Measurements from ENCODE around the gene PCDH1.

PCDH1 gene

DNA sequence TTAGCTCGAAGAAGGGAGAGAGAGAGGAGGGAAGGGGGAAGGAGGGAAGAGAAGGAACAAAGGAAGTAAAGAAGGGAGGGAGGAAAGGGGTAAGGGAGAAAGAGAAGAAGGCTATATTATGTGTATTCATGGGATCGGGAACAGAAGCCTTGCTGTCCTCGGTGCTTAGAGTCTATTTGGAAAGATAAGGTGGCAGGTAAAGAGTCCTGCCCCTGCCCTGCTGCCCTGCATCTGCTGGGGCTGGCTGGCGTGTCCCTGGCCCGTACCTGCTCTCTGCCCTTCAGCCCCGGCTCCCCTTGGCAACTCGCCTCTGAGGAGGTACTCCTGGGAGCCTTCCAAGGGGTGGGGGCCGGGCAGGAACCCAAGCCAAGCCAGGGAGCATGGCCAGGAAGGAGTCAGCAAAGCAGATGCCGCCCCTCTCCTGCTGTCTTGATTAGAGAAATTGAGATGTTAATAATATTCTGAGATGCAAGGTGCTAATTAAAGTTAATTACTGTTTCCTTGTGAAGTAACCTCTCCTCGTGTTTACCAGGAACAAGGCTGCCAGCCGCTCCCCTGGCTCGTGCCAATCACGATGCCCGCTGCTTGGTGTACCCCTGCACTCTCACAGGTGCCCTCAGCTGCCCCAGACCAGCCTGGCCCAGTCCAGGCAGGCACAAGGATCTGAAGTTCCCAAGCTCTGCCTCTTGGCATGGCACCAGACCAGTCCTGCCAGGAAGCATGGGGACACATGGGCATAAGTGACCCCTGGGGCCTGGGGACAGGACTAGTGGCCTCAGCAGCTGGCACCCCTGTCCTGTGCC is 36.6 kb downstream of the PCDH1 start:
- H3K36me3 Mint-ChIP-seq (ENCODE audit: insufficient read depth): no peaks in the 10 kb centered on the region
- ATAC-seq (replicated peaks; ENCODE audit: extremely low read depth, poor library complexity, severe bottlenecking) (no peak), DNase-seq (ENCODE audit: low spot score in 2 of 2) (no peak)
- H3K4me1 Mint-ChIP-seq: no peaks in the 10 kb centered on the region
- H3K27me3 Mint-ChIP-seq: peaks cover 52% of the 10 kb centered on the region
- H3K4me3 Mint-ChIP-seq: no peak overlapping the region
- H3K9me3 Mint-ChIP-seq: no peaks in the 10 kb centered on the region
- H3K27ac Mint-ChIP-seq (ENCODE audit: low read depth): no peak overlapping the region

DNA sequence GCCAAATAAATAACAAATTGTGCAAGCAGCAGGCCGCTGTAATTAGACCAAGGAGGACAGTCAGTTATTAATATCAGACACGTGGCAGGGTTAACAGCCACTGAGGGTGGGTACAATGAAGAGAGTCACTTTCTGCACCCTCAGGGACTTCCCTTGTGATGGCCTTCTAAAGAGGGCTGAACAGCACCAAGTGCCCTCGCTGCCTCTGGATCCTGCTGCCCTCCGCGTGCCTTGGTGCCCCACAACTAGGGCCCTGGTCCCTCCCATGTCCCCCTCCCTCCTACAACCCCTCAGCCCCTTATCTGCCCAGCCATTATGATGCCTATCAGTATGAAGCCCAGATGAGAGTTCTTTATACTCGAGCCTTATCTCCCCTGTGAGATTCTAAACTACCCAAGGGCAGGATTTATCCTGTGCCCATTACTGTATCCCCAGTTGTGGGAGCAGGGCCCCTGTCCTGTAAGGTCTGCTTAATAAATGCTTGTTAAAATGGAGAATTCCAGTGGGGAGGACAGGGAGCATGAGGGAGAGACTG is 37.3 kb downstream of the PCDH1 start:
- Mint-ChIP-seq H3K27ac (ENCODE audit: low read depth) (no peak overlapping the region), H3K27me3 (peaks cover 59% of the 10 kb centered on the region), H3K4me1 (no peaks in the 10 kb centered on the region)

GRCh38 chr5:141840280-141840812 is 37.9 kb downstream of the PCDH1 start:
- no peaks in the 10 kb centered on the region for H3K9me3 Mint-ChIP-seq
- H3K4me3 Mint-ChIP-seq: no peak overlapping the region
- ATAC-seq (replicated peaks; ENCODE audit: extremely low read depth, poor library complexity, severe bottlenecking) (no peak), DNase-seq (ENCODE audit: low spot score in 2 of 2) (no peak)
- H3K4me1 Mint-ChIP-seq: no peaks in the 10 kb centered on the region
- H3K27me3 Mint-ChIP-seq: peaks cover 62% of the 10 kb centered on the region
- H3K36me3 Mint-ChIP-seq (ENCODE audit: insufficient read depth): no peaks in the 10 kb centered on the region
- H3K27ac Mint-ChIP-seq (ENCODE audit: low read depth): no peak overlapping the region

More for the DNA sequence above, 37.3 kb downstream of the PCDH1 start:
- DNase-seq (ENCODE audit: low spot score in 2 of 2) (no peak), ATAC-seq (replicated peaks; ENCODE audit: extremely low read depth, poor library complexity, severe bottlenecking) (no peak)
- no peaks in the 10 kb centered on the region for H3K36me3 Mint-ChIP-seq (ENCODE audit: insufficient read depth)
- H3K9me3 Mint-ChIP-seq: no peaks in the 10 kb centered on the region
- H3K4me3 Mint-ChIP-seq: no peak overlapping the region

DNA sequence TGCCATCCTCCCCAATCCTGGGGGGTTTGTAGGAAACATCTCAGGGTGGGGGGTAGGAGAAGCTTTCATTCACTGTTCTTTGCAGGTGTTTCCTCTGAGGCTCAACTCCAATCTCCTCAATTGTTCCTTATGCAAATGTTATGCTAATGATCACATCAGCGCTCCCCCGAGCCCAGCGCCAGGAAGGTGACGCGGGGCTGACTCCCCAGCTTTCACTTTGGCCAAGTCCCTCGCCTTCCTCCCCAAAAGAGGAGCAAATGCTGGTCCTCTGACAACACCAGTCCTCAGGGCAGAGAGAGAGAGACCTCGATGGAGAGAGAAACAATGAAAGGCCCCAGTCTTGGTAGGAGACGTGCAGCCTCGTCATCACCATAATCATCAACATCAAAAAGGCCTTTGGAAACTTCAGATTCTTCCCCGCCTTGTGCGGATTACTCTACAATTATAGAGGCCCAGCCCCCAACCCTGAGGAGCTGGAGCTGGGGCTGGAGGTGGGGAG is 39.1 kb downstream of the PCDH1 start:
- H3K4me1 Mint-ChIP-seq: no peaks in the 10 kb centered on the region
- ATAC-seq (replicated peaks; ENCODE audit: extremely low read depth, poor library complexity, severe bottlenecking): no peak
- no peaks in the 10 kb centered on the region for H3K9me3 Mint-ChIP-seq
- H3K27me3 Mint-ChIP-seq: peaks cover 60% of the 10 kb centered on the region
- H3K27ac Mint-ChIP-seq (ENCODE audit: low read depth): no peak overlapping the region
- no peak overlapping the region for H3K4me3 Mint-ChIP-seq
- no peaks in the 10 kb centered on the region for H3K36me3 Mint-ChIP-seq (ENCODE audit: insufficient read depth)
- no peak for DNase-seq (ENCODE audit: low spot score in 2 of 2)

DNA sequence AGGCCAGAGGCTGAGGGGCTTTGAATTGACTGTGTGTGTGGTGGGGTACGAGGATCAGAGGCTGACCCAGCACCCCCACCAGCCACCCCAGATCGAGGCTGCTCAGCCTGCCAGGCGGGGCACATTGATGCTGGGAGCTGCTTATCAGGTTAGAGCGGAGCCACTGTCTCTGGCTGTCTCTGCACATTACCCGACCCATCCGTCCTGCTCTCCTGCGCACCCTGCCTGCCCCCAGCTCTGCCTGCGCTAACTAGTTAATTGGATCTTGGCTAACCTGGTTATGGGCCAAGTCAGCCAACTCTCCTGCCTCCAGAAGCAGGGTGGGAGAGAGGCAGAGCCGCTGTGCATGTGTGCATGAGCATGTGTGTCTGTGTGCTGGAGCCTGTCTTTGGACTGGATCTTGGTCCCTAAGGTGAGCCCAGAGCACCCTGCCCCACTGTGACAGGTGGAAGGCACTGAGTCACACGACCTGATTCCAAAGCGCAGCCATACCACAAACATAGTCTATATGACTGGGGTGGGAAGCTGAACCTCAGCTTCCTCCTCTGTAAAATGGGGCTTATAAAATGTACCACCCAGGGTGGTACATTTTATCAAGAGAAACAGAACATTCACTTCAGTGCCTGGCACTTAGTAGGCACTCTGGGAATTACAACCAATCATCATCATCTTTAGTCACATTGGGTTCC is 39.7 kb downstream of the PCDH1 start:
- no peaks in the 10 kb centered on the region for H3K4me1 Mint-ChIP-seq
- H3K4me3 Mint-ChIP-seq: no peak overlapping the region
- no peak overlapping the region for H3K27ac Mint-ChIP-seq (ENCODE audit: low read depth)
- no peak for ATAC-seq (replicated peaks; ENCODE audit: extremely low read depth, poor library complexity, severe bottlenecking)
- no peak for DNase-seq (ENCODE audit: low spot score in 2 of 2)
- no peaks in the 10 kb centered on the region for H3K36me3 Mint-ChIP-seq (ENCODE audit: insufficient read depth)
- H3K9me3 Mint-ChIP-seq: no peaks in the 10 kb centered on the region
- peaks cover 54% of the 10 kb centered on the region for H3K27me3 Mint-ChIP-seq

DNA sequence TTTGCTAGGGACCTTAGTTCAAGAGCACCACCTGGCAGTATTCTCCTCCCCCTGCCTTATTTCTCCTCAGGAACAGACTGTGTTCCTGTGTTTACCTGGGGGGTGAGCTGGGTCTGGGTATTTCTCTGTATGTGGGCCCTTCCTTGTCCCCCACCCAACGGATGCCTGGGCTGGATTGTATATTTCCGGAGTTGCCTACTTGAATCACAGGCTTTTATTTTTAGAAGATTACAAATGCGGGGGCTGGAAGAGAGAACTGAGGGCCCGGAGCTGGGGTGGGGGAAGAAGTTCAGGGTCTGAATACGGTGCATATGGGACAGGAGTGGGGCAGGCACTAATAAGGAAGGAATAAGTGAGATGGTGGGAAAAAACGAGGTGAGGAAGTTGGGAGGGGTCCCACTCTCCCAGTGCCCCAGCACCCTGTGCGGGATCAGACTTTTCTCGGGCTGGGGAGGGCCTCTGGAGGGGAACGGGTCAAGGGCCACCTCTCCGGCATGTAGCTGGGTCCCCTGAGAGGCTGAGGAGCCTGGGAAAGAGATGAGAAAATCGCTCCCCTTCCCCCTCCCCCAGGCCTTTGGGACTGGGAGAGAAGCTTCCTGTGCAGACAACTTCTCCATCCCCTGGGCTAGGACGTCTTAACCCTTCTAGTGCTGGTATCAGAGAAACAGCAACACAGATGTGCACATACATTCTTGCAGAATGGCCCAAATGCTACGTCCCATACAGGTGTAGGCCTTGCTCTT is 42.1 kb downstream of the PCDH1 start:
- H3K9me3 Mint-ChIP-seq: no peaks in the 10 kb centered on the region
- H3K27ac Mint-ChIP-seq (ENCODE audit: low read depth): no peak overlapping the region
- H3K4me3 Mint-ChIP-seq: no peak overlapping the region
- DNase-seq (ENCODE audit: low spot score in 2 of 2): no peak
- no peaks in the 10 kb centered on the region for H3K4me1 Mint-ChIP-seq
- peaks cover 59% of the 10 kb centered on the region for H3K27me3 Mint-ChIP-seq
- ATAC-seq (replicated peaks; ENCODE audit: extremely low read depth, poor library complexity, severe bottlenecking): no peak
- no peaks in the 10 kb centered on the region for H3K36me3 Mint-ChIP-seq (ENCODE audit: insufficient read depth)

DNA sequence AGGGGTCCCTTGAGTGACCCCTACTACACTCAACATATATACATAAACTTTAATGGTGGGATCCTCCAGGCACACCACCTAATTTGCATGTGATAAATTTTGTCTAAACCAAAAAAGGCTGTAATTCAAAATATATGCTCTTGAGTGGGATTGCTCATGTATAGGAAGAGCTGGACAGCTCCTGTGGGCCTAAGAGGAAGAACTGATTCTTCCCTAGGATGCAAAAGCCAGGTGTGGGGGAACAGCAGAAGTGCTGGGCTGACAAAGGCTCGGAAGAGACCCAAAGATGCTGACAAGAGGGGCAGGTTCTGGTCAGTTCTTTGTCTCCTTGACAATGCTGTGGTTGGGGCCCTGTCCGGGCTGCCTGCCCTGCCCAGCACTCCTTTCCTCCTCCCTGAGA is 43.9 kb downstream of the PCDH1 start:
- no peak overlapping the region for H3K27ac Mint-ChIP-seq (ENCODE audit: low read depth)
- H3K4me1 Mint-ChIP-seq: no peaks in the 10 kb centered on the region
- no peak overlapping the region for H3K4me3 Mint-ChIP-seq
- no peaks in the 10 kb centered on the region for H3K36me3 Mint-ChIP-seq (ENCODE audit: insufficient read depth)
- no peak for ATAC-seq (replicated peaks; ENCODE audit: extremely low read depth, poor library complexity, severe bottlenecking)
- no peaks in the 10 kb centered on the region for H3K9me3 Mint-ChIP-seq
- H3K27me3 Mint-ChIP-seq: peaks cover 61% of the 10 kb centered on the region
- no peak for DNase-seq (ENCODE audit: low spot score in 2 of 2)

DNA sequence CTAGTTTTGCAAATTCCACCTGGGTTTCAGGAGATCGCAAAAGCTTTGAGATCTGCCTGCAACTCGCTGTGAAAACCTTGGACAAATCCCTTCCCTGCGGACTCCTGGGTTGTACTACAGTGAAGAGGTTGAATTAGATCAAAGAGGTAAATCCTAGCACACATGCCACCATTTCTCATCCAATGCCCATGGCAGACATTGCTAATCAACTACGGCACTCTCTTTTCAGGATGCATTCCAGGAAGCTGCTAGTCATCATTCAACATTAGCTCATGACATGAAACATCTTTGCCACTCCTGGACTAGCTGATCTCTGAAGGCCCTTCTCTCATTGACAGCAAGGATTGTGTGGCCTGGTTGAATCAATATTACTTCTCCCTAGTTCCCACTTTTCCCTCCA is 46.1 kb downstream of the PCDH1 start:
- no peaks in the 10 kb centered on the region for H3K9me3 Mint-ChIP-seq
- no peaks in the 10 kb centered on the region for H3K36me3 Mint-ChIP-seq (ENCODE audit: insufficient read depth)
- DNase-seq (ENCODE audit: low spot score in 2 of 2): no peak
- H3K4me1 Mint-ChIP-seq: no peaks in the 10 kb centered on the region
- peaks cover 49% of the 10 kb centered on the region for H3K27me3 Mint-ChIP-seq
- no peak overlapping the region for H3K4me3 Mint-ChIP-seq
- H3K27ac Mint-ChIP-seq (ENCODE audit: low read depth): no peak overlapping the region
- no peak for ATAC-seq (replicated peaks; ENCODE audit: extremely low read depth, poor library complexity, severe bottlenecking)

DNA sequence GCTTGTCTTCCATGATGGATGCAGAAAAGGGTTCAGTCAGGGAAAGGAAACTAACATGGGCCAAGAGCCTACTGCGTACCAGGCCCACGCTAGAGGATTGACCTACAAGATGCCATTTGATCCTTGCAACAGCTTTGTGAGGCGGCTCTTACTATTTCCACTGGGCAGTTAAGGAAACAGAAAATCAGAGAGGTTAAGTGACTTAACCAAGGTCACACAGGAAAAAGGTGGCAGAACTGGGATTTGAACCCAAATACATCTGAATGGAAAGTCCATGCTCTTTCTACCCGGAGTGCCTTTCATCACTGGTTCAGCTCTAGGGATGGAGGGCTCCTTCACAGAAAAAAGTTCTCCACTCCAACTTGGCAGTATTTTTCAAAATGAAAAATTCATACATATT is 50.0 kb downstream of the PCDH1 start:
- H3K4me1 Mint-ChIP-seq: no peaks in the 10 kb centered on the region
- H3K9me3 Mint-ChIP-seq: no peaks in the 10 kb centered on the region
- no peak overlapping the region for H3K4me3 Mint-ChIP-seq
- no peaks in the 10 kb centered on the region for H3K36me3 Mint-ChIP-seq (ENCODE audit: insufficient read depth)
- DNase-seq (ENCODE audit: low spot score in 2 of 2): no peak
- H3K27me3 Mint-ChIP-seq: peaks cover 40% of the 10 kb centered on the region
- ATAC-seq (replicated peaks; ENCODE audit: extremely low read depth, poor library complexity, severe bottlenecking): no peak
- no peak overlapping the region for H3K27ac Mint-ChIP-seq (ENCODE audit: low read depth)

DNA sequence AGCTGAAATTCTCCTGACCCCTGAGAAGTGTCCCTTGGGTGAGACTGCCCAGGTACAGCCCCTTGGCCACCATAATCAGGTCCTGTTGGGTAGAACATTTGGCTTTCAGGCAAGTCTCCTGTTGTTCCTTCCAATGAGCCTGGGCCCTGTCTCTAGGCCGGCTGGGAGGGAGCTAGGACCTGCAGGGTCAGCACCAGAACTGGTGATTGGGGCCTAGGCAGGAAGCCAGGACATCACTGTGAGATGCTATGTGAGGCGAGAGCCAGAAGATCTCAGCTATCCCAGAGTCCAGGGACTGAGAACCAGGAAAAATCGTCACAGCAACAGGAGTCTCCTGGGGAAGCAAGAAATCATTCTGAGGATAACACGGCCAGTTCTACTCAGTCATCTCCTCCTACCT is 51.5 kb downstream of the PCDH1 start:
- ATAC-seq (replicated peaks; ENCODE audit: extremely low read depth, poor library complexity, severe bottlenecking) (no peak), DNase-seq (ENCODE audit: low spot score in 2 of 2) (no peak)
- no peak overlapping the region for H3K27ac Mint-ChIP-seq (ENCODE audit: low read depth)
- H3K36me3 Mint-ChIP-seq (ENCODE audit: insufficient read depth): no peaks in the 10 kb centered on the region
- peaks cover 25% of the 10 kb centered on the region for H3K27me3 Mint-ChIP-seq
- no peaks in the 10 kb centered on the region for H3K4me1 Mint-ChIP-seq
- no peak overlapping the region for H3K4me3 Mint-ChIP-seq
- H3K9me3 Mint-ChIP-seq: no peaks in the 10 kb centered on the region

- Mint-ChIP-seq H3K36me3 (ENCODE audit: insufficient read depth) (no peaks in the 10 kb centered on the region), H3K9me3 (no peaks in the 10 kb centered on the region), H3K4me3 (no peak overlapping the region), H3K4me1 (no peaks in the 10 kb centered on the region), H3K27ac (ENCODE audit: low read depth) (no peak overlapping the region), H3K27me3 (peaks cover 21% of the 10 kb centered on the region)
- peak; percentile 19 for ATAC-seq (replicated peaks; ENCODE audit: extremely low read depth, poor library complexity, severe bottlenecking)
- no peak for DNase-seq (ENCODE audit: low spot score in 2 of 2)
Observed at GRCh38 chr5:141825791-141826560, 52.2 kb downstream of the PCDH1 start.

DNA sequence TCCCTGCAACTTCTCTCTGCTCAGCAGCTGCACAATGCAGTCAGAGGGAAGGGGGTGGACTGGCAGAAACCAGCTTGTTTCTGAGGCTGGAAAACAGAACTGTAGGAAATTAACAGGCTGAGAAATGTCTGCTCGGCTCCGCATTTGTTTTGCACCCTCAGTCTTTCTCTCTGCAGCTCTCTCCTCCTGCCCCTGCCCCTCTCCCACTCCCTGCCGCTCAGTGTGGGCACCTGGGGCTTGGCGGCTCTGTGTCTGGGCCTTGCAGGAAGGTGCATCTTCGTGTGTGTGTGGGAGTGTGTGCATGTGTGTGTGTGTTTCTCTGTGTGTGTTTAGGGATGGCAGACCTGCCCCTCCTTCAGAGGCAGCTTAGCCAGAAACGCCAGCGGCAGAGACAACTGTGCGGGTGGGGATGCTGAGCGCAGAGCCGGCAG is 53.0 kb downstream of the PCDH1 start:
- Mint-ChIP-seq H3K27me3 (peaks cover 22% of the 10 kb centered on the region), H3K36me3 (ENCODE audit: insufficient read depth) (no peaks in the 10 kb centered on the region), H3K4me1 (no peaks in the 10 kb centered on the region), H3K9me3 (no peaks in the 10 kb centered on the region), H3K4me3 (no peak overlapping the region), H3K27ac (ENCODE audit: low read depth) (no peak overlapping the region)
- ATAC-seq (replicated peaks; ENCODE audit: extremely low read depth, poor library complexity, severe bottlenecking) (no peak), DNase-seq (ENCODE audit: low spot score in 2 of 2) (no peak)
